Cortex of kidney (tissue), 1 donor: ENCODE results near the gene RPL29.
"Not testable (repeated sequence)": the region's sequence is repeated elsewhere in the genome, so short reads cannot be mapped to it uniquely, and the experiment has no call there.

Source experiments
- DNase-seq: peaks from one replicate; lab custom pipeline; 2025; lab: John Stamatoyannopoulos, UW

The RPL29 gene

DNA sequence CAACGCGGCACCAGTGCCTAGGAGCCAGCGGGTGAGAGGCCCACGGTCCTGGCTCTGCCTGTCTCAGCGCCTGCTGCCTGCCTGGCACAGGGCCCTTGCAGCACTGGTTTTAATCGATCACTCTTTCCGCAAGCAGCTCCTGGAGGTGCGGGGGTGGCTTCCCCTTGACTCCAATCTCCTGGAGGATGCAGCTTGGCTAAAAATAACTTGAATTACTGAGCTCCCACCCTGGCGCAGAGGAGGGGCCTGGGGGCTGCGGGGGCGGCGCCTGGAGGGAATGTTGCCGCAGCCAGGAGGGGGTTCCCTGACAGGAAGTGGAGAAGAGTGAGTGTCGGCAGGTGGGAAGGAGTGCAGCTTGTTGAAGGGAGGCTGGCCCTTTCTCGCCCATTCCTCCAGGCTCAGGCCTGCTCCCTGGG, 9.9 kb upstream of the RPL29 start:
- DNase-seq, result no peak

- no peak for DNase-seq
Measured at GRCh38 chr3:52004906-52005395, 9.3 kb upstream of the RPL29 start.

DNA sequence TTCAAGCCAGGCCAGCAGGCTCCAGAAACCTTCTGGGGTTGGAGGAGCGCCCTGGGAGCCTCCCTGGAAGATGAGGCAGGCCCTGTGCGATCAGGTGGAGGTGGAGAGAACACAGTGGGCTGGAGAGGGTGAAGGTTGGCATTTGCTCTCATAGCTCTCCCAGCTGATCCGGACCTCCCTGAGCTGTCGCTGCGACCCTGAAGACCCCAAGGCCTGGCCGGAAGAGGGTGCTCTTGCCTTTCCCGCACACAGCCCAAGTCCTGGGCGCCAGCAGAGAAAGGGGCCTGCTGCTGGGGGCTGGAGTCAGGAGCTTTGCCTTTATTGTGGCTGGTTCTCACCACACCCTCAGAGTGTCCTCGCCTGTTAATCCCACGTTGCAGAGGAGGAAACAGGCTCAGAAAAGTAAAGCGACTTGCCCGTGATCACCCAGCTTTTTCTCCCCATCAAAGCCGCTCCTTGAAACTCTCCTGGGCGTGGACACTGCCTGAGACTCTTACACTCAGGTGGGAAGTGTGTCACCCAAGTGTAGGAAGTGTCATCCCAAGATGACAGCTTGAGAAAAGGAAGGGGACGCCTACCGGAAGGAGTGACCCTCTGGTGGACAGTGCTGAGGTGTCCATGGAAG, 8.6 kb upstream of the RPL29 start:
- no peak for DNase-seq

DNA sequence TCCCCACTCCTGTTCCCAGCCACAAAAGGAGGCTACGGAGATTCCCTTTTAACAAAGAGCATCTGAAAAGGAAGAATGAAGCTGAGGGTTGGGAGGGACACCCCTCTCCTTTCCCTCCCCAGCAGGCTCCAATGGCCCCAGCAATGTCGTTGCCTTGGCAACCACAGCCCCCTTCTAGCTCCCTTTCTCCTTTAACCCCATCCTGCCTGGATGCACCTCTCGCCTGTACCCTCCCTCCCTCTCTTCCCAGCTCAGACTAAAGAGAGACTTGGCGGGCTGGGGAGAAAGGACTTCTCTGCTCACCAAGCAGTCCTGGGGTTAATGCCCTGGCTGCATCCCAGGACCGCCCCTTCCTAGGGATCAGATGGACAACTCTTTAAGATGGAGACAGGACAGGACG, 7.1 kb upstream of the RPL29 start:
- no peak for DNase-seq

GRCh38 chr3:52001443-52001974, 5.8 kb upstream of the RPL29 start:
- DNase-seq, result no peak

DNA sequence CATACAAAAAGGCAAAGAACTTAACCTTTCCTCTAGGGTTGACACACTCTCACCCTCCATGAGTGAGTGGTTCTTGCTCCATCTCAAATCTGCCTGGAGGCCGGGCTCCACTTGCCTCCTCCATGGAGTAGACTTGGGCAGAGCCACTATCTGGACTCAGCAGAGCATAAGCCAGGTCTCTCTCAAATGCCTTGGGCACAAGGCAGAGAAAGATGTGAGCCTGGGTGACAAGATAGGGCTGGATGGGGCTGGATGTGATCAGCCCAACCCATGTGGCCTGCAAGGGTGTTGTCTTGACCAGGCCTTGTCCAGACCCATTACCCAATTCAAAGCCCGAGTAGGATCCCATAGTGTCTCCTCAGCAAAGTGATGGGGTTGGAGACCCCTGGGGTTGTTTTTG, 4.2 kb upstream of the RPL29 start:
- DNase-seq, result no peak

DNA sequence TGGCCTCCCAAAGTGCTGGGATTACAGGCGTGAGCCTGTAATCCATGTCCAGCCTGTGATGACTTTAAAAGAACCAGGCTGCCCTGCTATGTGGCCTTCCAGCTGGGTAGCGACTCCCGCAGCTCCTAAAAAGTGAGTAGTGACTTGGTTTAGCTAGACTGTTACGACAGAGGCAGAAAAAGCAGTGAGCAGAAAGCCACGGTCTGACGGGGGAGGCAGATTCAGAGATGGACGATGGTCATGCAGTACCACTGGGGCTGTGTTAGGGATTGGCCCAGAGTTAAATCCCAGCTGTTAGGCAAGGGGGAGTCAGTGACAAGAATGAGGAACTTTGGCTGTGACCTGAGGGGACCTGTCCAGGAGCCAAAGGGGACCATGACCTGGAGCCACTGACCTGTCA, 3.1 kb upstream of the RPL29 start:
- DNase-seq, result no peak

DNA sequence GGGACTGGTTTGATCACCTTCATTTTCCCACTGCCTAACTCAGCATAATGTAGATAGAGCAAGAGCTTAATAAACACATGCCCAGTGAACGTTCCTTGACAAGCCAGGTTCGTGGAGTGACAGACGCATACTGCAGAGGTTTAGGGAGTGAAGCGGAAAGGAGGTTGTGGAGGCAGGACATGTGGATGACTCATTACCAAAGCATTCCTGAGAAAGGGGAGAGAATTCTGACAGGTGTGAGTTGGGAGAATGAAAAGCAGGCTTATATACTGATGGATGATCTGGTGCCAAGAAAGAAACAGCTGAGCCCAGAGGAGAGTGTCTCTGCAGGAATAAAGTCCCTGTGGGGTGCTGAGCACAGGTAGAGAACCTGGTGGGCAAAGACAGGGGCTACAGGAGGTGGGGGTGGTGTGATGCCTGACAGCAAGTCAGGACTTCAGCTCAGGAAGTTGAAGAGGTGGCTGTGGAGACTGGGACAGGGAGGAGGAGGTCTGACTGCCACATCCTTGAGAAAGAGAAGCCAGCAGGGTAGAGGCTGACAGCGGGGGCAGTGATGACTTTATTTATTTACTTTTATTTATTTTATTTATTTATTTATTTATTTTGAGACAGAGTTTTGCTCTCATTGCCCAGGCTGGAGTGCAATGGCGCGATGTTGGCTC, 2.4 kb upstream of the RPL29 start:
- no peak for DNase-seq

DNA sequence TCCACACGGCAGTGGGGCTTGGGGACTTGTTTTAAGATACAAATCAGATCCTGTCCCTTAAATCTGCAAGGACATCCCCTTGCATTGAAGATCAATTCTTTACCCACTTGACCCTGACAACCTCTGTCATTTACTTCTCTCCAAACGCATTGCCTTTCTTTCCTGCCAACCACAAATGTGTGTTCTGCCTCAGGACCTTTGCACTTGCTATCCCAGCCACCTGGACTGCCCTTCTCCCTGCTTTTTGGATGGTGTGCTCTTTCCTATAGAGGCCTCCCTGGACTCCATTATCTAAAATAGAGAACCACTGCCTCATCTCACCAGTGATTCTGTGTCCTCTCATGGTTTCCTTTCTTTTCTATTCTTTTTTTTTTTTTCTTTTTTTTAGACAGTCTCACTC, 1.5 kb upstream of the RPL29 start:
- no peak for DNase-seq

- DNase-seq, result no peak
Measured at GRCh38 chr3:51994530-51994929, 1.2 kb downstream of the RPL29 start.

DNA sequence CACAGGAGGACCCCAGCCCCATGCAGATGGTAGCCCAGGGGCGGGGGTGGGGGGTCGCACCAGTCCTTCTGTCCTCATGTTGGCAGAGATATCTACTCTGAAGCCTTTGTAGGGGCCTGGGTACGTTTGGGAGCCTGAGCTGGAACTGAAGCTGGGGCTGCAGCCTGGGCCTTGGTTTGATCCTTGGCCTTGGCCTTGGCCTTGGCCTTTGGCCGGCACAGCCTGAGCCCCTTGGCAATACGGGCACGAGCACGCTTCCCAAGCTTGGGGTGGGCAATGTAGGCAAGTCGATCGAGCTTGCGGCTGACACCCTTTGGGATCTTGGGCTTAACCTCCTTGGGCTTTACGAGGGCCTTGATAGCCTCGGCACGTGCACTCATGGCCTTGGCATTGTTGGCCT, 2.0 kb downstream of the RPL29 start:
- not testable (repeated sequence) for DNase-seq

DNA sequence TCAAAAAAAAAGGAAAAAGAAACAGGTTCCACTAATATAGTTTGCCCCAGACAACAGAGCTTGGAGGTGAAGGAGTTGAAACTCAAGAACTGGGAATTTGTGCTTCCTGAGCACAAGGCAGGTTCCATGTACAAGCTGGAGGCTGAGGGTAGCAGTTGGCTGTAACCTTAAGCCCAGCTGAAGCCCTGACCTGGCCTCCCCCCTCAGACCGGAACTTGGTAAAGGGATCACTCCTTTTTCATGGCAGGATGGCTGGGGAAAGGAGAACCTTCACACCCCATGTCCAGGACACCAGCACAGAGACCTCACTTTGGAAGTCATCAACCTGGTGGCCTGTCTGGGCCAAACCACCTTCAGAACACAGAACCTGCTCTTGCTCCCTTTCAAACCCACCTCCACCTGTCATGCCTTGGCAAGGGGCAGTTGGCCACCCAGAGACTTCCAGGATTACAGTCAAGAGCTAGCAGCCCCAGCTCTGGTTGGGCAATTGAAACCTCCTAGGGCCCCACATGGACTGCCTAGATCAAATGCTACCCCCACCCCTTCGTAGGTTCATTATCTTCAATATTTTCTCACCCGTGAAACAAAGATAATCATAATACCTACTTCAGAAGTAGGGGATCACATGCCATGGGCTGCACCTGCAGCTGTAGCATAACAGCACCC, 3.5 kb downstream of the RPL29 start:
- no peak for DNase-seq

GRCh38 chr3:51990501-51990971, 5.2 kb downstream of the RPL29 start:
- not testable (repeated sequence) for DNase-seq

GRCh38 chr3:51988286-51989146, 7.2 kb downstream of the RPL29 start:
- DNase-seq, result no peak

DNA sequence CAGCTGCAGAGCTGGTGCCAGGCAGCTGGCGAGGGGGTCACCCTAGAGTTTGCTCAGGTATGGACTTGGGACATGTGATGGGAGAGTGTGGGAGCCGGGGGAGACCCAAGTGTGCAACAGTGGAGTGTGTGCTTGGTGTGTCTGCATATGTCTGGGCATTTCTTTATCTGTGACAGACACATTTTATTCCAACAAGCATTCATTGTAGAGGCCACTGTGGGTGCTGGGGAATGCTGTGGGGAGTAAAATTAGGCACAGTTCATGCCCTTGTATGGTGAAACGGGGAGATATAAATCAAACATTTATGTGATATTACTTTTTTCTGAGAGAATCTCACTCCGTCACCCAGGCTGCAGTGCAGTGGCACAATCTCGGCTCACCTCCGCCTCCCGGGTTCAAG, 8.1 kb downstream of the RPL29 start:
- DNase-seq, result no peak

DNA sequence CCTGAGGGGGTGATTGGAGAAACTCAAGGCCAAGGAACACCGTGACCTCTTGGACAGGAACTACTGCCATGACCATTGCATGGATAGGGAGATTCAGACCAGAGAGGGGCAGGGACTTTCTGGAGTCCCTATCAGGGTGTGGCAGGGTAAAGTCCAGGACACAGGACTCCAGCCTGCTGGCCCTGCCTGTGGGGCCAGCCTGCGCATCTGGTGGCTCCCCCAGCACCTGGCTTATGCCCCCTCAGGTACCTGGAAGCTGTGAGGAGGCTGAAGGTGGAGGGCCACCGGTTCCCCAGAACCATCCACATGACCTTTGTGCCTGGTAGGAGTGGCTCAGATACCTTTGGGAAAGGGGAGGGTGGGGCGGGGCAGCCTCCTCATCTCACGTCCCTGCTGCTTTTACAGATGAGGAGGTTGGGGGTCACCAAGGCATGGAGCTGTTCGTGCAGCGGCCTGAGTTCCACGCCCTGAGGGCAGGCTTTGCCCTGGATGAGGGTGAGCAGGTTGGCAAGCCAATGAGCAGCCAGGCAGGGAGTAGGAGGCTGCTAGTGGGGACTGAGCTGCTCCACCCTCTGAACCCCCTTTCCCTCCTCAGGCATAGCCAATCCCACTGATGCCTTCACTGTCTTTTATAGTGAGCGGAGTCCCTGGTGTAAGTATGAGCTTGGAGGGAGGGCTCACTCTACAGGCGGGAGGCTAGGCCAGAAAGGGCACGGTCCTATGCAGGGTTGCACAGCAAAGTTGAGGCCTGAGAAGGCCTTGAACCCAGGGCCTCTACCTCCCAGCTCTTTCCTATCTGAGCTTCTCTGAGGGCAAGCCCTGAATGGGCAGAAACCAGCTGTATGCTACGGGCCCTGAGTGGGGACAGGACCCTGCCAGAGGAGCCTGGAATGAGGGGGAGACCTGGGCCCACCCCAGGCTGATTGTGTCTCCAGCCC, 9.4 kb downstream of the RPL29 start:
- no peak for DNase-seq

- DNase-seq, result no peak
Measured at GRCh38 chr3:51985063-51985462, 10.6 kb downstream of the RPL29 start.

GRCh38 chr3:51984269-51984647, 11.4 kb downstream of the RPL29 start:
- DNase-seq, result no peak

DNA sequence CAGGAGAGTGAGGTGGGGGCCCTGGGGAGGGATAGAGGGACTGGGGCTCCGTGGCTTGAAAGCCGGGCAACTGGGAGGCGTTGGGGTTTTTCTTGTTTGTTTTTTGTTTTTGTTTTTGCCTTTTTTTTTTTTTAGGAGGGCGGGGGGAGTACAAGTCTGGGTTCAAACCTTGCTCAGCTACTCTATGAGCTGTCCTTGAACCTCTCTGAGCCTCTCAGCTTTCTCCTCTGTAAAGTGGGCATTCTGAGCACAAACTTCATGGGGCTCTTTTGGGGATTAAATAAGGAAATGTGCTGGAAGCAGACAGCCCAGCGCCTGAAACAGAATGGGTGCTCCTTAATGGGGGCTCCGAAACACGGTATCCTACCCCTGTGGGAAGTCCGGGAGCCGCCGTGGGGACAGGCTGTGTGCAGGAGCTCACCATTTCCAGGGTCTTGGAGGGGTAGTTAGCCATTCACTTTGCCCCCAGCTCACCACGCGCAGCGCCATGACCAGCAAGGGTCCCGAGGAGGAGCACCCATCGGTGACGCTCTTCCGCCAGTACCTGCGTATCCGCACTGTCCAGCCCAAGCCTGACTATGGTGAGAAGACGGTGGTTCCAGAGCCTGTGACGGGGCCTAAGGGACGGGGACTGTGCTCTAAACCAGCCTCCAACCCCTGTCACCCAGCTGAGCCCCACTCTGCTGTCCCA, 12.0 kb downstream of the RPL29 start:
- DNase-seq, result no peak
